Bronchus fibroblast of lung (primary cell): ENCODE results near the gene BCL7B. TPM values are rescaled to one million over a fixed set of nuclear protein-coding genes. Genes with fewer than 3 reads are reported as not detected.

Source experiments
- total RNA-seq: library from RNA; depleted of rRNA; stranded (reverse); fragments of >200 nt; gene quantifications from 2 replicates; pipeline ENCODE4 v1.2.3, GENCODE V29; 2015

The BCL7B gene
- total RNA-seq = 43.7 and 52.3 TPM in 2 replicates

GRCh38 chr7:73557397-73558257 is at the start of gene BCL7B:
TSS of gene BCL7B (minus strand) at chr7:73557690. CDS start at chr7:73557578, 112 bp downstream.

DNA sequence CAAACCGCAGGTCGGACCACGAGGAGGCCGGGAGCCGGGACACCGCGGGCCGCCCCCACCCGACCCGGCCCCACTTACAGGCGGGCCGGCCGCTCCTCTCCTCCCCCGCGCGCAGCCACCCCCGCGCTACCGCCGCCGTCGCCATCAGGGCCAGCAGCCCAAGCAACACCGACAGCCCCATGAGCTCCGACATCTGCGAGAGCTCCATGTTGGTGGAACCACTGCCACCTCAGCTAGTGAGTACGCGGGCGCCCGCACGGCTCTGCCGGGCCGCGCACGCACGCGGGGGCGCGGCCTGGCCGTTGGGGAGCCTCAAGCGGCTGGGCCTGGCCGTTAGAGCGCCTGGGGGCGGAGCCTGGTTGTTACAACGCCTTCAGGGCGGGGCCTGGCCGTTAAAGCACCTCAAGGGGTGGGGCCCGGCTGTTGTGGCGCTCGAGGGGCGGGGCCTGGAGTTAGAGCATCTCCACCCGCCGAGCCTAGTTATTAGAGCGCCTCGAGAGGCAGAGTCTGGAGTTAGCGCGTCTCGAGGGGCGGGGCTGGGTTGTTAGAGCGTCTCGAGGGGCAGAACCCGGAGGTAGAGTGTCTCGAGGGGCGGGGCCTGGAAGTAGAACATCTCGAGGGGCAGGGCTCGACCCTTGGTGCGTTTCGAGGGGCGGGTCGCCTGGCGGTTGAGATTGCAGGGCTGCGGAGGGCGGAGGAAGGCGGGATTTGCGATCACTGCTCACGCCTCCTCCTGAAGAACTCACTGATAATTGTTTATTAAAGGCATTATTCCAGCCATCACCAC is 21.0 kb upstream of the BCL7B start, which contains the start of gene TBL2:
Gene TBL2 (minus strand): TSS at position 238 of the 787 bp plus-strand sequence. CDS start 30 bp downstream, at position 208.

DNA sequence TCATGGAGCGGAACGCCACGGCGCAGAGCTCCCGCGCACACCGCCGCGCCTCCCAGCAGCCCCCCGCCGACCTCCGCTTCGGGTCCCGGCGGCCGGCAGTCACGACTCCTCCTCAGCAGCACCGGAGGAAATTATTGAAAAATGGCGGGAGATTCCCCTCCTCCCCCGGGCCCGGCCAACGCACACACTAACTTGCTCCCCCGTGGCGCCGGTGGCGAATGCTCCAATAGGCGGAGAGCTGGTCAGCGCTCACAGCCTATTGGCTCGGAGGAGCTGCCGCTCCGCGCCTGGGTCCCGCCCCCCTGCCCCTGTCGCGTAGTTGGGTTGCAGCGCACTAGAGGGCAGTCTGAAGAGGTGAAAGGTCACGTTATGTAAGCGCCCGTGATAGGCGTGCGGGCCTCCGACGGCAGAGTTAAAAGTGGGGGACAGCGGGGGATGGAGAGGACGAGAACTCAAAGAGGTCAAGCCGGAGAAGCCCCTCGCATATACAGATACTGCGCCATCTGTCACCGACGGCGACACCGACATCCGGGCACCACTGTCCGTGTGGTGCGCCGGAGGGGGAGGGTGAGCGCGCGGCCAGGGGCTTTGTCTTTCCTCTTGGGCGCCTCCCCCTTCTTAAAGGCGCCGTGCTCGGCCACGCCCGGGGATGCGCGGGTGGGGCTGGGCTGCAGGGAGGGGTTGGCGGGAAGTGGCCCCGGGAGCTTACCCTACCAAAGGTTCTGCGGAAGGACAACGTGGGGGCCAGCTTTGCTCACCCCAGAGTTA is 35.2 kb downstream of the BCL7B start, which contains the start of gene BAZ1B:
Gene BAZ1B (minus strand): TSS at position 189 of the 768 bp plus-strand sequence. CDS start 360 bp downstream, outside the sequence.

Other genes starting within 250 kb of the BCL7B start
- 38.8 and 40.0 TPM in 2 replicates for gene NSUN5, start 248.9 kb downstream of the BCL7B start, total RNA-seq
- gene TRIM50, start 229.6 kb downstream of the BCL7B start, total RNA-seq = not detected in 2 replicates
- gene FKBP6, start 229.5 kb downstream of the BCL7B start, total RNA-seq = not detected in 2 replicates
- 0.50 and 0.59 TPM in 2 replicates for gene FZD9, start 123.9 kb downstream of the BCL7B start, total RNA-seq
- gene BAZ1B, start 35.4 kb downstream of the BCL7B start, total RNA-seq = 32.7 and 35.5 TPM in 2 replicates
- 71.1 and 79.1 TPM in 2 replicates for gene TBL2, start 20.9 kb upstream of the BCL7B start, total RNA-seq
- gene MLXIPL, start 66.8 kb upstream of the BCL7B start, total RNA-seq = 0.67 and 2.4 TPM in 2 replicates
- gene VPS37D, start 110.1 kb upstream of the BCL7B start, total RNA-seq = 0.89 and 1.8 TPM in 2 replicates
- 5.2 and 6.2 TPM in 2 replicates for gene DNAJC30, start 125.8 kb upstream of the BCL7B start, total RNA-seq
- gene BUD23, start 125.9 kb upstream of the BCL7B start, total RNA-seq = 74.3 and 79.7 TPM in 2 replicates
- 3.0 and 4.3 TPM in 2 replicates for gene STX1A, start 162.0 kb upstream of the BCL7B start, total RNA-seq
- gene ABHD11, start 181.1 kb upstream of the BCL7B start, total RNA-seq = 25.9 and 26.3 TPM in 2 replicates
- not detected in 2 replicates for gene CLDN3, start 212.6 kb upstream of the BCL7B start, total RNA-seq